Lung (tissue), 12 donors: Measurements from ENCODE around the gene CD300LD. TPM values are rescaled to one million over a fixed set of nuclear protein-coding genes. Genes with fewer than 3 reads are reported as not detected.

Source experiments
- ATAC-seq: fragments of 200-7000 bp; cut with Tn5 transposase; one replicate; pipeline ENCODE4 v1.9.1; 2020; ENCODE audit warnings: moderate number of reproducible peaks; ENCODE audit not compliant: insufficient read depth, low FRiP score
- DNase-seq, 3 donors: peaks; one replicate each; pipeline ENCODE4 v3.0.0-alpha.2; 2013 to 2017
- H3K27ac ChIP-seq, 2 donors: one replicate each; pipeline ENCODE4 v1.5.1; 2013; ENCODE audit warnings: mild to moderate bottlenecking in 2 of 2, moderate library complexity in 2 of 2, control low read depth in 1 of 2, inconsistent platforms in 1 of 2, low read depth in 1 of 2, low read length in 1 of 2
- H3K27me3 ChIP-seq, 3 donors: one replicate each; pipeline ENCODE4 v1.5.1; 2013; ENCODE audit warnings: low read length in 2 of 3; ENCODE audit not compliant: control insufficient read depth in 3 of 3, insufficient read depth in 3 of 3
- H3K36me3 ChIP-seq, 4 donors: one replicate each; pipeline ENCODE4 v1.5.1; 2013; ENCODE audit warnings: low read length in 4 of 4, mild to moderate bottlenecking in 1 of 4, moderate library complexity in 1 of 4; ENCODE audit not compliant: control insufficient read depth in 4 of 4, insufficient read depth in 4 of 4
- H3K4me1 ChIP-seq, 5 donors: one replicate each; pipeline ENCODE4 v1.5.1; 2013; ENCODE audit warnings: low read length in 5 of 5, mild to moderate bottlenecking in 2 of 5, moderate library complexity in 1 of 5; ENCODE audit not compliant: control insufficient read depth in 5 of 5, insufficient read depth in 5 of 5
- H3K4me3 ChIP-seq: one replicate; pipeline ENCODE4 v1.5.1; 2013; ENCODE audit warnings: mild to moderate bottlenecking, control low read depth, moderate library complexity
- H3K9ac ChIP-seq, 2 donors: one replicate each; pipeline ENCODE4 v1.5.1; 2013; ENCODE audit warnings: low read length in 2 of 2, control low read depth in 1 of 2; ENCODE audit not compliant: insufficient read depth in 1 of 2
- H3K9me3 ChIP-seq, 4 donors: one replicate each; pipeline ENCODE4 v1.5.1; 2013; ENCODE audit warnings: low read length in 3 of 4, mild to moderate bottlenecking in 1 of 4, moderate library complexity in 1 of 4; ENCODE audit not compliant: control insufficient read depth in 4 of 4, insufficient read depth in 3 of 4
- WGBS, 2 donors: extraction: QIAGEN DNeasy Blood & Tissue Kit; methylation state at CpG; one replicate each; pipeline ENCODE4 v1.1.7; 2013; 5-methylcytosine and 5-hydroxymethylcytosine counted together
- polyA plus RNA-seq, 2 donors: library from polyadenylated mRNA; stranded (reverse); fragments of 200-250 nt; gene quantifications; one replicate each; pipeline ENCODE4 v1.2.1, GENCODE V29; 2013
- total RNA-seq, 2 donors: library from RNA; depleted of rRNA in 1 of 2; stranded (reverse); fragments of >200 nt in 1 of 2; gene quantifications; one replicate each; pipeline ENCODE4 v1.2.1, GENCODE V29; 2014 to 2021
- TF ChIP-seq, protein P1 (sequence below): IDR thresholded peaks from 2 replicates; pipeline ENCODE4 v1.5.1; 2012; ENCODE audit warnings: mild to moderate bottlenecking; ENCODE audit errors: control extremely low read depth, extremely low read depth
- donor health status: control.
- donor health status: control.
- donor health status: Bipolar disorder and iron deficiency.
- donor health status: healthy.
- donor health status: DM: yes; HTN: yes; CAD: no.

The CD300LD gene
- total and polyA plus RNA-seq, 4 donors = 0.25 to 0.52 TPM; not detected in 2

DNA sequence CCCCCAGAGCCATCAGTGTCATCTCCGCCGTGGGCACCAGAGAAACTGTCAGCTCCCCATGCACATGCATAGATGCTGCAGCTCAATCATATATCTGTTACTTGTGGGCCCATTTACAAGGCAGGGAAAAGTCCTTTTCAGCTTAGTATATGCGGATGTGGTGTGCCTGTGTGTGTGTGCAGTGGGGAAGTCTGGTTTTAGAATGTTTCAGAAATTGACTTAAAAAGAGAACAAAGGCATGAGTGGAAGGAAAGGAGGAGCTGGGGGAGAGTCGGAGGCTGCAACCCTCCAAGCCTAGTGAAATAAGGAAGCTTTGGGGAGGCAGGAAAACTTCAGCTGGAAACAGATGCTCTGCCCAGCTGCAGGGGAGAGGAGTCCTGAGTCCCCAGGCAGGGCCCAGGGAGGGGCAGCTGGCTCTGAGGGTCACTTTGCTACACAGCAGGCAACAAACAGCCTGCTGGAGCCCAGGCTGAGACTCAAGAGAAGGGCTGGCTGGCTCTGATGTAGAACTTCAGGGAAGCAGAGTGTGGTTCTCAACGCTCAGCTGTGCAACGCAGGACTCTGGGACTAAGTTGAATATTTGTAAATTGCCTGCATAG, 11.1 kb upstream of the CD300LD start:
- Histone ChIP-seq H3K9me3 (peaks cover 0 to 7% (median 0%) of the 10 kb centered on the region in 4 donors), H3K4me1 (no peaks in the 10 kb centered on the region), H3K27me3 (peaks cover 0 to 5% (median 0%) of the 10 kb centered on the region in 3 donors), H3K36me3 (no peaks in the 10 kb centered on the region), H3K27ac (no peak overlapping the region), H3K9ac (no peak overlapping the region), H3K4me3 (no peak overlapping the region)
- peak in 1 of 3 donors; percentile 1 for DNase-seq
- TF ChIP-seq, protein P1, sequence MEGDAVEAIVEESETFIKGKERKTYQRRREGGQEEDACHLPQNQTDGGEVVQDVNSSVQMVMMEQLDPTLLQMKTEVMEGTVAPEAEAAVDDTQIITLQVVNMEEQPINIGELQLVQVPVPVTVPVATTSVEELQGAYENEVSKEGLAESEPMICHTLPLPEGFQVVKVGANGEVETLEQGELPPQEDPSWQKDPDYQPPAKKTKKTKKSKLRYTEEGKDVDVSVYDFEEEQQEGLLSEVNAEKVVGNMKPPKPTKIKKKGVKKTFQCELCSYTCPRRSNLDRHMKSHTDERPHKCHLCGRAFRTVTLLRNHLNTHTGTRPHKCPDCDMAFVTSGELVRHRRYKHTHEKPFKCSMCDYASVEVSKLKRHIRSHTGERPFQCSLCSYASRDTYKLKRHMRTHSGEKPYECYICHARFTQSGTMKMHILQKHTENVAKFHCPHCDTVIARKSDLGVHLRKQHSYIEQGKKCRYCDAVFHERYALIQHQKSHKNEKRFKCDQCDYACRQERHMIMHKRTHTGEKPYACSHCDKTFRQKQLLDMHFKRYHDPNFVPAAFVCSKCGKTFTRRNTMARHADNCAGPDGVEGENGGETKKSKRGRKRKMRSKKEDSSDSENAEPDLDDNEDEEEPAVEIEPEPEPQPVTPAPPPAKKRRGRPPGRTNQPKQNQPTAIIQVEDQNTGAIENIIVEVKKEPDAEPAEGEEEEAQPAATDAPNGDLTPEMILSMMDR = no peak
- 55 to 58% methylated on average over 6 of the region's 6 CpGs for WGBS, 2 donors
- ATAC-seq = no peak

- Histone ChIP-seq H3K27ac (no peak overlapping the region), H3K4me3 (no peak overlapping the region), H3K36me3 (no peaks in the 10 kb centered on the region), H3K9me3 (peaks cover 0 to 3% (median 0%) of the 10 kb centered on the region in 4 donors), H3K4me1 (no peaks in the 10 kb centered on the region), H3K27me3 (peaks cover 0 to 5% (median 0%) of the 10 kb centered on the region in 3 donors), H3K9ac (no peak overlapping the region)
- TF ChIP-seq, protein P1 = peak; percentile 25
- DNase-seq = peak in 2 of 3 donors; percentile 8 to 21
- no peak for ATAC-seq
- 55 to 59% methylated on average over 12 of the region's 12 CpGs for WGBS, 2 donors
Measured at GRCh38 chr17:74601944-74602572, 10.0 kb upstream of the CD300LD start.

DNA sequence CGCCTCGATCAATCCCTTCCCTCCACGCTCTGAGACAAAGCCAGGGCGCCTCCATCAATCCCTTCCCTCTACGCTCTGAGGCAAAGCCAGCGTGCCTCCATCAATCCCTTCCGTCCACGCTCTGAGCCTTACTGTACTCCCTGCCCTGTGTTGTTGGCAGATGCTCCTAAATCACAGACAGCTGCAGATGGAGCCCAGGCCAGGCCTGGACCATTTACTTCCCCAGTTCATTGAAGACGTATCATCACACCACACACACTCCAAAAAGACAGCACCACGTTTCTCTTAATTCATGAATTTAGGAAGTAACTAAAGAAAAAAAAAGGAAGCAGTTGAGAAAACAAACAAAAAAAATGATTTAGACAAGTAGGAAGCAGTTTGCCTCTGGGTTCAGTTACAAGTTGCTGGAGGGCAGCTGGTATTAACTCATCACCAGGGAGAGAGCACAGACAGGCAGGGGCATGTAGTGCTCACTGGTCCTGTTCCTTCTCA, 7.4 kb upstream of the CD300LD start:
- peak in 2 of 3 donors; percentile 7 to 39 for DNase-seq
- WGBS, 2 donors = 27 to 40% methylated on average over 10 of the region's 10 CpGs

More for the DNA sequence above, 7.4 kb upstream of the CD300LD start:
- Histone ChIP-seq H3K9ac (no peak overlapping the region), H3K4me1 (no peaks in the 10 kb centered on the region), H3K4me3 (no peak overlapping the region), H3K27me3 (peaks cover 0 to 9% (median 0%) of the 10 kb centered on the region in 3 donors), H3K9me3 (peaks cover 0 to 2% (median 0%) of the 10 kb centered on the region in 4 donors), H3K36me3 (no peaks in the 10 kb centered on the region), H3K27ac (no peak overlapping the region)
- TF ChIP-seq, protein P1 = no peak
- no peak for ATAC-seq
